Effector memory CD8-positive, alpha-beta T cell (primary cell): ENCODE results near the gene OLAH.

ENCODE experiments used
- ATAC-seq: fragments of 150-1000 bp; cut with Tn5 transposase; replicated peaks from 2 replicates; pipeline ENCODE4 v1.10.0; 2021; ENCODE audit warnings: mild to moderate bottlenecking, moderate library complexity
- DNase-seq, 3 experiments: peaks; one replicate each; pipeline ENCODE4 v3.0.0; 2021
- H3K27ac Mint-ChIP-seq, 2 donors: one replicate each; pipeline ENCODE4 v1.8.0; 2022; ENCODE audit warnings: mild to moderate bottlenecking in 2 of 2, mixed read lengths in 2 of 2, moderate library complexity in 2 of 2
- H3K27me3 Mint-ChIP-seq, 2 donors: one replicate each; pipeline ENCODE4 v1.8.0; 2022; ENCODE audit warnings: mixed read lengths in 2 of 2
- H3K36me3 Mint-ChIP-seq: one replicate; pipeline ENCODE4 v1.8.0; 2022; ENCODE audit warnings: mild to moderate bottlenecking, moderate library complexity, mixed read lengths; ENCODE audit not compliant: insufficient read depth
- H3K4me1 Mint-ChIP-seq, 2 donors: one replicate each; pipeline ENCODE4 v1.8.0; 2022; ENCODE audit warnings: low read depth in 2 of 2, mixed read lengths in 2 of 2
- H3K4me3 Mint-ChIP-seq, 2 donors: one replicate each; pipeline ENCODE4 v1.8.0; 2022; ENCODE audit warnings: mild to moderate bottlenecking in 2 of 2, mixed read lengths in 2 of 2, moderate library complexity in 2 of 2
- H3K9me3 Mint-ChIP-seq, 2 donors: one replicate each; pipeline ENCODE4 v1.8.0; 2022; ENCODE audit warnings: mixed read lengths in 2 of 2

The OLAH gene

GRCh38 chr10:15088428-15089261, 44.9 kb downstream of the OLAH start, which contains the start of gene ACBD7:
Gene ACBD7 (minus strand): TSS chr10:15088776. CDS start chr10:15088728, 48 bp downstream.
- Mint-ChIP-seq H3K4me3 (peak within 1 kb of the TSS; percentile 73 to 74), H3K27ac (no peak within 1 kb of the TSS), H3K36me3 (no peaks in the 10 kb centered on the region), H3K27me3 (no peaks in the 10 kb centered on the region), H3K9me3 (no peaks in the 10 kb centered on the region), H3K4me1 (no peaks in the 10 kb centered on the region)
- peak; percentile 99 for ATAC-seq
- peak; percentile 71 to 79 (median 76) for DNase-seq

GRCh38 chr10:15091418-15091817, 47.7 kb downstream of the OLAH start:
- no peak for DNase-seq
- ATAC-seq, result no peak
- no peaks in the 10 kb centered on the region for H3K27me3 Mint-ChIP-seq
- H3K4me3 Mint-ChIP-seq, result no peak overlapping the region
- no peaks in the 10 kb centered on the region for H3K9me3 Mint-ChIP-seq
- H3K4me1 Mint-ChIP-seq, result peaks cover 3% of the 10 kb centered on the region in 2 donors
- H3K27ac Mint-ChIP-seq, result no peak overlapping the region
- H3K36me3 Mint-ChIP-seq, result peaks cover 4% of the 10 kb centered on the region

- H3K36me3 Mint-ChIP-seq, result peaks cover 19% of the 10 kb centered on the region
- peaks cover 10 to 12% of the 10 kb centered on the region in 2 donors for H3K4me1 Mint-ChIP-seq
- no peaks in the 10 kb centered on the region for H3K27me3 Mint-ChIP-seq
- DNase-seq (no peak), ATAC-seq (no peak)
- no peak overlapping the region for H3K4me3 Mint-ChIP-seq
- H3K9me3 Mint-ChIP-seq, result no peaks in the 10 kb centered on the region
- H3K27ac Mint-ChIP-seq, result no peak overlapping the region
These were observed 49.2 kb downstream of the OLAH start for GRCh38 chr10:15092855-15093408.

- H3K4me3 Mint-ChIP-seq, result peak overlapping the region; percentile 94 to 95
- no peak for DNase-seq
- peaks cover 22 to 29% of the 10 kb centered on the region in 2 donors for H3K4me1 Mint-ChIP-seq
- no peaks in the 10 kb centered on the region for H3K27me3 Mint-ChIP-seq
- H3K36me3 Mint-ChIP-seq, result peaks cover 30% of the 10 kb centered on the region
- ATAC-seq, result peak; percentile 13
- H3K27ac Mint-ChIP-seq, result peak overlapping the region; percentile 99
- H3K9me3 Mint-ChIP-seq, result no peaks in the 10 kb centered on the region
These were observed 52.9 kb downstream of the OLAH start for GRCh38 chr10:15096661-15097010.

- no peaks in the 10 kb centered on the region for H3K9me3 Mint-ChIP-seq
- peaks cover 35% of the 10 kb centered on the region for H3K36me3 Mint-ChIP-seq
- DNase-seq, result peak; percentile 94 to 95 (median 95)
- H3K27me3 Mint-ChIP-seq, result no peaks in the 10 kb centered on the region
- H3K4me3 Mint-ChIP-seq, result peak within 1 kb of the TSS; percentile 94 to 95
- ATAC-seq, result peak; percentile 83
- peak within 1 kb of the TSS; percentile 99 for H3K27ac Mint-ChIP-seq
- H3K4me1 Mint-ChIP-seq, result peaks cover 23 to 29% of the 10 kb centered on the region in 2 donors
These were observed 53.5 kb downstream of the OLAH start, which contains the start of gene RPP38 for GRCh38 chr10:15097011-15097812. Gene RPP38 (plus strand): TSS chr10:15097355. CDS start chr10:15103315, 5,960 bp downstream.

GRCh38 chr10:15099886-15100285, 56.1 kb downstream of the OLAH start:
- ATAC-seq, result no peak
- H3K36me3 Mint-ChIP-seq, result peaks cover 62% of the 10 kb centered on the region

GRCh38 chr10:15103513-15103912, 59.8 kb downstream of the OLAH start:
- peak overlapping the region in 1 of 2 donors; percentile 82 for H3K27ac Mint-ChIP-seq
- H3K36me3 Mint-ChIP-seq, result peaks cover 71% of the 10 kb centered on the region
- H3K9me3 Mint-ChIP-seq, result no peaks in the 10 kb centered on the region
- no peak for ATAC-seq
- peaks cover 10 to 21% of the 10 kb centered on the region in 2 donors for H3K4me1 Mint-ChIP-seq
- DNase-seq, result no peak
- no peak overlapping the region for H3K4me3 Mint-ChIP-seq
- H3K27me3 Mint-ChIP-seq, result no peaks in the 10 kb centered on the region

More at GRCh38 chr10:15099886-15100285, 56.1 kb downstream of the OLAH start:
- DNase-seq, result no peak
- peaks cover 23 to 29% of the 10 kb centered on the region in 2 donors for H3K4me1 Mint-ChIP-seq
- no peaks in the 10 kb centered on the region for H3K27me3 Mint-ChIP-seq
- peak overlapping the region in 1 of 2 donors; percentile 36 for H3K4me3 Mint-ChIP-seq
- no peaks in the 10 kb centered on the region for H3K9me3 Mint-ChIP-seq
- peak overlapping the region in 1 of 2 donors; percentile 89 for H3K27ac Mint-ChIP-seq

GRCh38 chr10:15106352-15107013, 62.7 kb downstream of the OLAH start:
- Mint-ChIP-seq H3K4me3 (no peak overlapping the region), H3K27me3 (no peaks in the 10 kb centered on the region), H3K36me3 (peaks cover 85% of the 10 kb centered on the region), H3K4me1 (peaks cover 3 to 5% of the 10 kb centered on the region in 2 donors), H3K9me3 (no peaks in the 10 kb centered on the region), H3K27ac (peak overlapping the region; percentile 9 to 35)
- DNase-seq (peak; percentile 58 to 70 (median 64)), ATAC-seq (peak; percentile 99)

- H3K4me3 Mint-ChIP-seq, result no peak overlapping the region
- peaks cover 48% of the 10 kb centered on the region for H3K36me3 Mint-ChIP-seq
- DNase-seq (no peak), ATAC-seq (no peak)
- H3K4me1 Mint-ChIP-seq, result peaks cover 0 to 5% of the 10 kb centered on the region in 2 donors
- H3K9me3 Mint-ChIP-seq, result no peaks in the 10 kb centered on the region
- peak overlapping the region in 1 of 2 donors; percentile 72 for H3K27ac Mint-ChIP-seq
- no peaks in the 10 kb centered on the region for H3K27me3 Mint-ChIP-seq
These were observed 68.9 kb downstream of the OLAH start for GRCh38 chr10:15112657-15113056.

- Mint-ChIP-seq H3K27ac (no peak overlapping the region), H3K27me3 (no peaks in the 10 kb centered on the region), H3K9me3 (no peaks in the 10 kb centered on the region), H3K4me1 (peaks cover 0 to 8% of the 10 kb centered on the region in 2 donors), H3K36me3 (peaks cover 37% of the 10 kb centered on the region), H3K4me3 (no peak overlapping the region)
- DNase-seq (no peak), ATAC-seq (no peak)
These were observed 70.0 kb downstream of the OLAH start for GRCh38 chr10:15113766-15114165.

GRCh38 chr10:15116225-15116624, 72.5 kb downstream of the OLAH start:
- Mint-ChIP-seq H3K4me3 (no peak overlapping the region), H3K27me3 (no peaks in the 10 kb centered on the region), H3K36me3 (peaks cover 20% of the 10 kb centered on the region), H3K4me1 (peaks cover 5 to 8% of the 10 kb centered on the region in 2 donors), H3K9me3 (no peaks in the 10 kb centered on the region), H3K27ac (no peak overlapping the region)
- DNase-seq (no peak), ATAC-seq (no peak)

GRCh38 chr10:15118615-15119014, 74.9 kb downstream of the OLAH start:
- Mint-ChIP-seq H3K4me3 (no peak overlapping the region), H3K9me3 (no peaks in the 10 kb centered on the region), H3K36me3 (peaks cover 13% of the 10 kb centered on the region), H3K4me1 (peaks cover 5 to 8% of the 10 kb centered on the region in 2 donors), H3K27ac (no peak overlapping the region), H3K27me3 (no peaks in the 10 kb centered on the region)
- ATAC-seq (no peak), DNase-seq (no peak)

- H3K4me1 Mint-ChIP-seq, result peaks cover 7 to 10% of the 10 kb centered on the region in 2 donors
- DNase-seq (no peak), ATAC-seq (no peak)
- H3K27ac Mint-ChIP-seq, result no peak overlapping the region
- H3K4me3 Mint-ChIP-seq, result no peak overlapping the region
- peaks cover 14% of the 10 kb centered on the region for H3K36me3 Mint-ChIP-seq
- no peaks in the 10 kb centered on the region for H3K9me3 Mint-ChIP-seq
- no peaks in the 10 kb centered on the region for H3K27me3 Mint-ChIP-seq
These were observed 76.8 kb downstream of the OLAH start for GRCh38 chr10:15120523-15120922.
